IPS-15b (cell line): ENCODE measurements around the gene IL1R2.

Source experiments
- H3K27me3 ChIP-seq: one replicate; pipeline ENCODE4 v1.6.1; 2013; ENCODE audit warnings: low read length; ENCODE audit not compliant: control insufficient read depth, insufficient read depth
- H3K36me3 ChIP-seq: one replicate; pipeline ENCODE4 v1.6.1; 2013; ENCODE audit warnings: low read length; ENCODE audit not compliant: control insufficient read depth, insufficient read depth
- H3K4me1 ChIP-seq: one replicate; pipeline ENCODE4 v1.6.1; 2013; ENCODE audit warnings: mild to moderate bottlenecking, low read length; ENCODE audit not compliant: control insufficient read depth, insufficient read depth
- H3K4me3 ChIP-seq: one replicate; pipeline ENCODE4 v1.5.1; 2013; ENCODE audit warnings: low read depth, low read length
- H3K9ac ChIP-seq: one replicate; pipeline ENCODE4 v1.6.1; 2013; ENCODE audit warnings: low read depth, mild to moderate bottlenecking, low read length
- H3K9me3 ChIP-seq: one replicate; pipeline ENCODE4 v1.6.1; 2013; ENCODE audit warnings: mild to moderate bottlenecking, low read length; ENCODE audit not compliant: control insufficient read depth, insufficient read depth

IL1R2 gene

GRCh38 chr2:102042196-102043081 is 50.7 kb downstream of the IL1R2 start:
- Histone ChIP-seq H3K27me3 (no peaks in the 10 kb centered on the region), H3K9me3 (no peaks in the 10 kb centered on the region), H3K36me3 (no peaks in the 10 kb centered on the region), H3K4me3 (no peak overlapping the region), H3K4me1 (no peaks in the 10 kb centered on the region), H3K9ac (no peak overlapping the region)

- no peaks in the 10 kb centered on the region for H3K4me1 ChIP-seq
- no peaks in the 10 kb centered on the region for H3K27me3 ChIP-seq
- H3K9me3 ChIP-seq = no peaks in the 10 kb centered on the region
- H3K9ac ChIP-seq = no peak overlapping the region
- H3K4me3 ChIP-seq = no peak overlapping the region
- H3K36me3 ChIP-seq = no peaks in the 10 kb centered on the region
Observed at GRCh38 chr2:102043560-102043959, 51.8 kb downstream of the IL1R2 start.

GRCh38 chr2:102044235-102044896 is 52.6 kb downstream of the IL1R2 start:
- Histone ChIP-seq H3K27me3 (no peaks in the 10 kb centered on the region), H3K4me3 (no peak overlapping the region), H3K9me3 (no peaks in the 10 kb centered on the region), H3K9ac (no peak overlapping the region), H3K4me1 (no peaks in the 10 kb centered on the region), H3K36me3 (no peaks in the 10 kb centered on the region)

GRCh38 chr2:102044967-102045489 is 53.3 kb downstream of the IL1R2 start:
- no peaks in the 10 kb centered on the region for H3K36me3 ChIP-seq
- H3K9ac ChIP-seq = no peak overlapping the region
- no peaks in the 10 kb centered on the region for H3K9me3 ChIP-seq
- H3K4me3 ChIP-seq = no peak overlapping the region
- no peaks in the 10 kb centered on the region for H3K4me1 ChIP-seq
- H3K27me3 ChIP-seq = no peaks in the 10 kb centered on the region

- Histone ChIP-seq H3K4me3 (no peak overlapping the region), H3K4me1 (no peaks in the 10 kb centered on the region), H3K9ac (no peak overlapping the region), H3K27me3 (no peaks in the 10 kb centered on the region), H3K36me3 (no peaks in the 10 kb centered on the region), H3K9me3 (no peaks in the 10 kb centered on the region)
Observed at GRCh38 chr2:102045697-102046096, 53.9 kb downstream of the IL1R2 start.

GRCh38 chr2:102046135-102046986 is 54.6 kb downstream of the IL1R2 start:
- no peak overlapping the region for H3K4me3 ChIP-seq
- no peaks in the 10 kb centered on the region for H3K27me3 ChIP-seq
- H3K36me3 ChIP-seq = no peaks in the 10 kb centered on the region
- H3K4me1 ChIP-seq = no peaks in the 10 kb centered on the region
- H3K9ac ChIP-seq = no peak overlapping the region
- H3K9me3 ChIP-seq = no peaks in the 10 kb centered on the region

GRCh38 chr2:102048465-102048864 is 56.7 kb downstream of the IL1R2 start:
- H3K36me3 ChIP-seq = no peaks in the 10 kb centered on the region
- H3K27me3 ChIP-seq = no peaks in the 10 kb centered on the region
- no peak overlapping the region for H3K9ac ChIP-seq
- H3K9me3 ChIP-seq = no peaks in the 10 kb centered on the region
- H3K4me3 ChIP-seq = no peak overlapping the region
- no peaks in the 10 kb centered on the region for H3K4me1 ChIP-seq

GRCh38 chr2:102049756-102050443 is 58.1 kb downstream of the IL1R2 start:
- Histone ChIP-seq H3K27me3 (no peaks in the 10 kb centered on the region), H3K4me3 (no peak overlapping the region), H3K36me3 (no peaks in the 10 kb centered on the region), H3K9me3 (no peaks in the 10 kb centered on the region), H3K4me1 (no peaks in the 10 kb centered on the region), H3K9ac (no peak overlapping the region)

- no peaks in the 10 kb centered on the region for H3K9me3 ChIP-seq
- H3K27me3 ChIP-seq = no peaks in the 10 kb centered on the region
- H3K36me3 ChIP-seq = no peaks in the 10 kb centered on the region
- no peak overlapping the region for H3K9ac ChIP-seq
- H3K4me1 ChIP-seq = no peaks in the 10 kb centered on the region
- H3K4me3 ChIP-seq = no peak overlapping the region
Observed at GRCh38 chr2:102050854-102051391, 59.2 kb downstream of the IL1R2 start.

GRCh38 chr2:102051692-102052277 is 60.0 kb downstream of the IL1R2 start:
- H3K9ac ChIP-seq = no peak overlapping the region
- no peaks in the 10 kb centered on the region for H3K36me3 ChIP-seq
- H3K4me1 ChIP-seq = no peaks in the 10 kb centered on the region
- H3K4me3 ChIP-seq = no peak overlapping the region
- no peaks in the 10 kb centered on the region for H3K9me3 ChIP-seq
- no peaks in the 10 kb centered on the region for H3K27me3 ChIP-seq
